ENCODE results near the gene GDF2. TPM values are rescaled to one million over a fixed set of nuclear protein-coding genes. Genes with fewer than 3 reads are reported as not detected.

The GDF2 gene
- total and polyA plus RNA-seq, 4 donors: 0.13 TPM; not detected in 3

DNA sequence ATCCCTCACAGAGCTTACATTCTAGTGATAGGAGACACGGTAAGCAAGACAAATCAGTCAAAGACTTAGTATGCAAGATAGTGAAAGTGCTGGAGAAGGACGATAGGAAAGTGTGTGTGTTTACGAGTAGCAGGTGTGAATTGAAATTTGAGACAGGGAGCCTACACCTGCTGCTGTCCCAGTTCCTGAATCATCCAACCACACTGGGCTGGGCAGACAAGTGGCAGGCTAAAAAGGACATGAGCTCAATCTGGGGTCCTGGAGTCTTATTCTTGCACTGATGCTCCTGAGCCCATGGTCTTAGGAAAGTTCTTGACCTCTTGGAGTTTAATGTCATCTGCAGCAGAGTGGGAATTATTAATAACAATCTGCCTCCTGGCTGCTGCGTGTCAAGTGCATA lies 42.1 kb downstream of the GDF2 start:
- H3K36me3 ChIP-seq (ENCODE audit: control insufficient read depth, insufficient read depth, low read length): peaks cover 13% of the 10 kb centered on the region
- no peaks in the 10 kb centered on the region for H3K9me3 ChIP-seq (ENCODE audit: control insufficient read depth, insufficient read depth, low read length)
- WGBS (ENCODE audit: insufficient coverage): 71% methylated on average over 3 of the region's 4 CpGs
- peaks cover 15% of the 10 kb centered on the region for H3K4me1 ChIP-seq (ENCODE audit: control insufficient read depth, insufficient read depth, low read length)
- no peaks in the 10 kb centered on the region for H3K27me3 ChIP-seq (ENCODE audit: control insufficient read depth, insufficient read depth, low read length)
- DNase-seq (ENCODE audit: low read depth in 4 of 6, low spot score in 6 of 6): no peak
- no peak overlapping the region for H3K4me3 ChIP-seq (ENCODE audit: low read depth, low read length)
- no peak overlapping the region for H3K27ac ChIP-seq (ENCODE audit: low read depth, low read length)

DNA sequence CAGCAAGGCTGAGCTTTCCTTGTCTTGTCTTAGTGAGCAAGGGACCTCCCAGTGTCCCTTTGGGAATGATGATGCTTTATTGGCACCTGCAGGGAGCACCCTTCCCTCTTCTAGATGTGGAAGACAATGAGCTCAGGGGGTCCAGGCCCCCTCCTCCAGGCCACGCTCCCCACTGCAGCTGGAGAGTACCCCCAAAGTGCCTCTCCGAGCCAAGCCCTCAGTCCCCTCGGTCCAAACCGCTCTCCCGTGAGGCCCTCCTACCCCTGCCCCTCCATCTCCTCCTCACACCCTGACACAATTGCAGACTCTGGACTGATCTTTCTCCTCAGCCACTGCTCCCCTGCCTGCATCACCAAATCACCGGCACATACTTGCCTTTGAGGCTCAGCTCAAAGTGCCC lies 42.7 kb downstream of the GDF2 start:
- no peak for DNase-seq (ENCODE audit: low read depth in 4 of 6, low spot score in 6 of 6)
- H3K9me3 ChIP-seq (ENCODE audit: control insufficient read depth, insufficient read depth, low read length): no peaks in the 10 kb centered on the region
- H3K27ac ChIP-seq (ENCODE audit: low read depth, low read length): no peak overlapping the region
- H3K4me1 ChIP-seq (ENCODE audit: control insufficient read depth, insufficient read depth, low read length): peaks cover 15% of the 10 kb centered on the region
- no peak overlapping the region for H3K4me3 ChIP-seq (ENCODE audit: low read depth, low read length)
- no peaks in the 10 kb centered on the region for H3K27me3 ChIP-seq (ENCODE audit: control insufficient read depth, insufficient read depth, low read length)
- WGBS (ENCODE audit: insufficient coverage): 90% methylated on average over 6 of the region's 6 CpGs
- peaks cover 13% of the 10 kb centered on the region for H3K36me3 ChIP-seq (ENCODE audit: control insufficient read depth, insufficient read depth, low read length)

DNA sequence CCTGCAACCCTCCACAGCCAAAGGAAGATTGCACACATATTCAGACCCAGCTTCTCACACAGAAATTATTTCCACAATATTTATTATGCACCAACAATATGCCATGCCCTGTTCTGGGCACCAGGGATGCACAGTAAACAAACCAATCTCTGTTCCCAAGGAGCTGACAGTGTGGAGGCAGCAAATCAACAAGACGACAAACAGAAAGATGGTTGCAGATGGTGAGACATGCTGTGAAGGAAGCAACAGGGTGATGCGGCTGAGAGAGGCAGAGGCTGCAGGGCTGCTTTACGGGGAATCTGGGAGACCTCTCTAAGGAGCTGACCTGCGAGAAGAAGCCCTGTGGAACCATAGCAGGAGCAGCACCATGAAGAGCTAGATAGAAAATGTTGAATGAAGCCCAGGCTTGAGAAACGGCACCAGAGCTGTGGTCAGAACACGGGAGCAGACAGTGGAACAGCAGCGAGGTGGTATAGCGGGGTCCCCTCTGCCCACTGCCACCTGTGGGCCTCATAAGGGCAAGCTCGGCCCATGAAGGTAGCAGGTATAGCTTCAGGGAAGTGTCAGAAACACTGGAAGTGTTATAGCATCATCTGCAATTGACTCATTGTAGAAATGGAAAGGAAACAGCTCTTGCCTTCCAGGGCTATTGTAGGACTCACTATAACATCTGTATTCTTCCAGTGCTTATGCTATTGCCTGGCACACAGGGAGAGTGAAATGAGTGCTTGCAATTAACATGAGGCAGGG lies 43.4 kb downstream of the GDF2 start:
- H3K27me3 ChIP-seq (ENCODE audit: control insufficient read depth, insufficient read depth, low read length): no peaks in the 10 kb centered on the region
- DNase-seq (ENCODE audit: low read depth in 4 of 6, low spot score in 6 of 6): peak in 2 of 6 donors; percentile 56 to 57
- no peak overlapping the region for H3K4me3 ChIP-seq (ENCODE audit: low read depth, low read length)
- peaks cover 15% of the 10 kb centered on the region for H3K4me1 ChIP-seq (ENCODE audit: control insufficient read depth, insufficient read depth, low read length)
- H3K27ac ChIP-seq (ENCODE audit: low read depth, low read length): no peak overlapping the region
- H3K36me3 ChIP-seq (ENCODE audit: control insufficient read depth, insufficient read depth, low read length): peaks cover 13% of the 10 kb centered on the region
- H3K9me3 ChIP-seq (ENCODE audit: control insufficient read depth, insufficient read depth, low read length): no peaks in the 10 kb centered on the region
- 76% methylated on average over 9 of the region's 9 CpGs for WGBS (ENCODE audit: insufficient coverage)

DNA sequence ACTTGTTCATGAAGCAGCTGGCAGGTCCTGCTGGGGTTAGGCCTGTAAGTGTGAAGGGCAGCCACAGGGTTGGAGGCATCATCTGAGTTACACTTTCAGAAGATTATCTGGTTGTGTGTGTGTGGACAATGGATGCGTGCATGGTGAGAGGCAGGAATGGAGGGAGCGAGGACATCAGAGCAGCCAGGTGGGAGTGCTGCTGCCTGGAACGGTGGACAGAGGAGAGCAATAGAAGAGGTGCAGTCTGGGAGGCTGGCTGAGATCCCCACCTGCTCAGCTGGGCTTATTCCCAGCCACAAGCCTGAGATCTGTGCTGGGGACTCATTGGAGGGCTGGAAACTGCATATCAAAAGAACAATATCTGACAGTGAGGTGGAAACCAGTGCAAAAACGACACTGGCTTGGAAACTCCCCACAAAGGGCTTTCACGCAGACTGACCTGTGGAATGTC lies 44.0 kb downstream of the GDF2 start:
- WGBS (ENCODE audit: insufficient coverage): 63% methylated on average over 3 of the region's 5 CpGs
- Histone ChIP-seq H3K27me3 (ENCODE audit: control insufficient read depth, insufficient read depth, low read length) (no peaks in the 10 kb centered on the region), H3K9me3 (ENCODE audit: control insufficient read depth, insufficient read depth, low read length) (no peaks in the 10 kb centered on the region), H3K27ac (ENCODE audit: low read depth, low read length) (no peak overlapping the region), H3K4me3 (ENCODE audit: low read depth, low read length) (no peak overlapping the region), H3K4me1 (ENCODE audit: control insufficient read depth, insufficient read depth, low read length) (peaks cover 15% of the 10 kb centered on the region), H3K36me3 (ENCODE audit: control insufficient read depth, insufficient read depth, low read length) (peaks cover 13% of the 10 kb centered on the region)
- no peak for DNase-seq (ENCODE audit: low read depth in 4 of 6, low spot score in 6 of 6)

DNA sequence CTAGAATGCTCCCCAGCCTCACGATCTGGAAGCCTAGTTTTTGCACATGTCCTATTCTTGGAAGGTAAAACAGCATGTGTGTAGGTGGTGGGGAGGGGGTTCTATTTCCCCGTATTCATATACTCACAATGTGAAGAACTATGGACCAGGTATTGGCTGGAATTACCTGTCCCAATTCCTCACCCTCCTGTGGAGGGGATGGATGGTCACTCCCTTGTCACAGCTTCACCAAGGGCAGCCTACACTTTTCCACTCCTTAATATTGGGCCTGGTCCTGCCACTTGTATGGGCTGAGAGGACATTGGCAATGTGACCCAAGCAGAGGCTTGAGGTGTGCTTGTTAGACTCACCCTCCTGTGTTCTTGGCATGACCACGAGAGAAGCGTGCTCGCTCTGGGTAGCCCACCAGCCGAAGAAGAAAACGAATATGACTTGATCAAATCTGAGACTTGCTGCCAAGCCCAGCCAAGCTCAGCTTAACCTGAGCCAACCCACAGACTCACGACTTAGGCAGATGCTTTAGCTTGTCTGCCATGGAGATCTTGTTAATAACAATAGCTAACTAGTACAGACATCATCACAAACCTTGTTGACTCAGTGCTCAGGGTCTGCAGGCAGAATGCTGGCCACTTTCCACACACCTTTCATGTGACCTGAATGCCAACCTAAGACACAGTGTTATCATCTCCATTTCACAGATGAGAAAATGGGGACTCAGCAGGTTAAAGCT lies 44.6 kb downstream of the GDF2 start:
- H3K27me3 ChIP-seq (ENCODE audit: control insufficient read depth, insufficient read depth, low read length): no peaks in the 10 kb centered on the region

DNA sequence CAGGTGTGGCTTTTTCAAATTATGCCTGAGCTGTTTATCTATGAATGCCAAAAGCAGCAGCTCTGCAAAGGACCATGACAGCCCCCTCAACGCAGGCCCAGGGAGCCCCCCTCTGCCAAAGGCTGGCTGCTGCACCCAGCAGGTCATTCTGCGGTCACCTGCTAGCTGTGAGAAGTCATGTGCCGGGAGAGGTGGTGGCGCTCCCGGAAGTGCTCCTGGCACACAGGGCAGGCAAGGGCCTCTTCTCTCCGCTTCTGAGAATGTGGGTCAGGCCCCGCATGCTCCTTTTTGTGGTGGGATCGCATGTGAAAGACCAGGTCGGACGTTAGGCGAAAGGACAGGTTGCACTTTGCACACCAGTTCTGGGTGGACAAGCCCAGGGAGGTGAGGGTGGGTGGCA lies 45.4 kb downstream of the GDF2 start:
- Histone ChIP-seq H3K27me3 (ENCODE audit: control insufficient read depth, insufficient read depth, low read length) (no peaks in the 10 kb centered on the region), H3K36me3 (ENCODE audit: control insufficient read depth, insufficient read depth, low read length) (peaks cover 13% of the 10 kb centered on the region), H3K27ac (ENCODE audit: low read depth, low read length) (no peak overlapping the region), H3K4me3 (ENCODE audit: low read depth, low read length) (no peak overlapping the region), H3K4me1 (ENCODE audit: control insufficient read depth, insufficient read depth, low read length) (peaks cover 16% of the 10 kb centered on the region), H3K9me3 (ENCODE audit: control insufficient read depth, insufficient read depth, low read length) (no peaks in the 10 kb centered on the region)
- 82% methylated on average over 11 of the region's 11 CpGs for WGBS (ENCODE audit: insufficient coverage)
- DNase-seq (ENCODE audit: low read depth in 4 of 6, low spot score in 6 of 6): no peak

More for the DNA sequence above, 44.6 kb downstream of the GDF2 start:
- Histone ChIP-seq H3K4me3 (ENCODE audit: low read depth, low read length) (no peak overlapping the region), H3K4me1 (ENCODE audit: control insufficient read depth, insufficient read depth, low read length) (peaks cover 15% of the 10 kb centered on the region), H3K27ac (ENCODE audit: low read depth, low read length) (no peak overlapping the region), H3K9me3 (ENCODE audit: control insufficient read depth, insufficient read depth, low read length) (no peaks in the 10 kb centered on the region), H3K36me3 (ENCODE audit: control insufficient read depth, insufficient read depth, low read length) (peaks cover 13% of the 10 kb centered on the region)
- 94% methylated on average over 6 of the region's 8 CpGs for WGBS (ENCODE audit: insufficient coverage)
- no peak for DNase-seq (ENCODE audit: low read depth in 4 of 6, low spot score in 6 of 6)

DNA sequence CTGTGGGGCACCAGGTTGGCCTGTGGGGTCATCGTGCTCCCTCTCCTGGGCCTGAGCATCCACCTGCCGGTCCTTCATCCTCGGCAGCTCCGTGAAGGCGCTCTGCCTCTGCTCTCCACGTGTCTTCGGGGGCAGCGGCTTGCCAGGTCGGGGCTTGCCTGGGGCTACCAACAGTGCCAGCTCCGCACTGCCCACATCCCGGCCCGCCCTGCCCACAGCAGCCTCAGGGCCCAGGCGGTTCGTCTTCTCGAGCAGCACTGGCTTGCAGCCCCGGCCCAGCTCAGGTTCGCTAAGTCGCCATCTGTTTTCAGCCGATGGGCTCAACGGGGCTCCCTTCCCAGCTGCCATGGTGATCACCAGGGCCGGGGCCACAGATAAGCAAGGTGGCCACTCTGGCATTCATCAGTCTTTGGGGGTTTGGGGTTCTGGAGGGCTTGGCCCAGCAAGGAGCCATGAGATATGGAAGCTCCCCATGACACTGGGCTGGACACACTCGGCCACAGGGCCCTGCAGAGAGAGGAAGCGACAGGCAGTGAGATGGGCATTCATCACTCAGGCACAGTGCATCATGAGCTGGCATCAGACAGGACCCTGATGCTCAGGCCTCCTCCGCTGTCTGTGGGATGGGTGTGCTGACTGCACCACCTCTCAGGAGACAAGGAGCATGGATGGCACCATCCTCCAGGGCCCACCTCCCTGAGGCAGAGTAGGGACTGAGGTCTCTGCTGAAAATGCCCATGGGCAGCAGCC lies 46.4 kb downstream of the GDF2 start:
- peaks cover 18% of the 10 kb centered on the region for H3K4me1 ChIP-seq (ENCODE audit: control insufficient read depth, insufficient read depth, low read length)
- H3K36me3 ChIP-seq (ENCODE audit: control insufficient read depth, insufficient read depth, low read length): peaks cover 13% of the 10 kb centered on the region
- no peaks in the 10 kb centered on the region for H3K27me3 ChIP-seq (ENCODE audit: control insufficient read depth, insufficient read depth, low read length)
- no peak for DNase-seq (ENCODE audit: low read depth in 4 of 6, low spot score in 6 of 6)
- no peak overlapping the region for H3K27ac ChIP-seq (ENCODE audit: low read depth, low read length)
- H3K4me3 ChIP-seq (ENCODE audit: low read depth, low read length): no peak overlapping the region
- no peaks in the 10 kb centered on the region for H3K9me3 ChIP-seq (ENCODE audit: control insufficient read depth, insufficient read depth, low read length)
- 87% methylated on average over 24 of the region's 24 CpGs for WGBS (ENCODE audit: insufficient coverage)

DNA sequence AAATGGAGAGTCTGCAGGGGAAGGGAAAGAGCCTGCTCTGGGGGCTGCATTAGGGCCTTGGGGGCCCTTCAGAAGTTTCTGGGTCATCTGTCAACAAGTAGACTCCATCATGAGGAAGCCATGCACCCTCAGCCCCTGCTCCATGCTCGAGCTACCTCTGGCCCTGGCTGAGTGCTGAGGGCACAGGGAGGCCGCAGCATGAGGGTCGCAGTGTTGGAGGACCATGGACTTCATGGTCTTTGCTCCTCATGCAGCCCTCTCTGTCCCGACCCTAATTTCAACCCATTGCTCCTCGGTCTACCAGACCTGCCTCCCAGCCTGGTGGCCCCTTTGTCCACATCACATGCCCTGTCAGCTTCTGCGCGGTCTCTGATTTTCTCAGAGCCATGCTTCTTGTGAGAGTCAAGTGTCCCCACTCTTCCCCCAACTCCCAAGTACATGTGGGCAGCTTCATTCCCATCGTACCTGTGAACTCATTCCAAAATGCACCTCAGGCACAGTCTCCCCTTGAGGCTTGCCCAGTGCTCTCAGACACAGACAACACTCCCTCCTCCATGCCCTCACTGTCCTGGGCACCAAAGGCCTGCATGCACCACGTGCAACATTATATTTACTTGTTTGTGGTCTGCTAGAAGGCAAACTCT lies 47.1 kb downstream of the GDF2 start:
- peaks cover 13% of the 10 kb centered on the region for H3K36me3 ChIP-seq (ENCODE audit: control insufficient read depth, insufficient read depth, low read length)
- H3K27me3 ChIP-seq (ENCODE audit: control insufficient read depth, insufficient read depth, low read length): no peaks in the 10 kb centered on the region
- WGBS (ENCODE audit: insufficient coverage): 68% methylated on average over 8 of the region's 9 CpGs
- H3K4me3 ChIP-seq (ENCODE audit: low read depth, low read length): no peak overlapping the region
- peaks cover 18% of the 10 kb centered on the region for H3K4me1 ChIP-seq (ENCODE audit: control insufficient read depth, insufficient read depth, low read length)
- no peak overlapping the region for H3K27ac ChIP-seq (ENCODE audit: low read depth, low read length)
- no peaks in the 10 kb centered on the region for H3K9me3 ChIP-seq (ENCODE audit: control insufficient read depth, insufficient read depth, low read length)
- no peak for DNase-seq (ENCODE audit: low read depth in 4 of 6, low spot score in 6 of 6)

DNA sequence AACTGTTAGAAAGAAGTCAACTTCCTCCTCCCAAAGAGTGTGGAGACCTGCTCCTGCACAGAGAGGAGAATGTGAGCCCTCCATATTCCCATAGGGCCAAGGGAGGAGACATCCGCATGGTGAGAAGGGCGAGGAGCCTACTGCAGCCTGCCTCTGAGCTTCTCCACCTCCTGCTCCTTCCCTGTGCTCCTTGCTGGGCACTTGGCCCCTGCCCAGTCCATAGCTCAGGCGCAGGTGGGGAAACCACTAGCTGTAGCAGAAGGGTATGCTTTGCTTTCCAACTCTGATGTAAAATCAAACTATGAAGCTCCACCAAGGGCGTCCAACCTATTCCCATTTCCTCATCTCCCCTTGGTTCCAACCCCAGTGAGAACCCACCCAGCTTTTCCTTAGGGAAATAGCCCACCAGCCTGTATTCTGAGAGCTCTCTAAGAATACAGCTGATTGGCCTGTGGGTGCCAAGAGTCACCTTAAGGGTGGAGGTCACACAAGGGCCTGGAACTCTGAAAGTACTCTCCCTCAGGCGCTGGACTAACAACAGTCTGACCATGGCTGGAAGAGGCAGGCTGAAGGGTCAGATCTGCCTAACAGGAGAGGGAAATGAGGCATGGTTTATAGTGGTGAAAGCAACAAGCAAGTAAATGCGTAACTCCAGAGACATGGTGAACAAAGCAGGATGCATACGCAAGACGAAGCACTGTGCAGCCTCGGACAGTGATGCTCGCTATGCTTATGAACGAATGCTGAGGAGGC lies 47.9 kb downstream of the GDF2 start:
- Histone ChIP-seq H3K9me3 (ENCODE audit: control insufficient read depth, insufficient read depth, low read length) (no peaks in the 10 kb centered on the region), H3K36me3 (ENCODE audit: control insufficient read depth, insufficient read depth, low read length) (peaks cover 13% of the 10 kb centered on the region), H3K4me1 (ENCODE audit: control insufficient read depth, insufficient read depth, low read length) (peaks cover 20% of the 10 kb centered on the region), H3K27ac (ENCODE audit: low read depth, low read length) (no peak overlapping the region), H3K4me3 (ENCODE audit: low read depth, low read length) (no peak overlapping the region), H3K27me3 (ENCODE audit: control insufficient read depth, insufficient read depth, low read length) (no peaks in the 10 kb centered on the region)
- 95% methylated on average over 4 of the region's 11 CpGs for WGBS (ENCODE audit: insufficient coverage)
- DNase-seq (ENCODE audit: low read depth in 4 of 6, low spot score in 6 of 6): no peak

Data from spinal cord (tissue), 10 donors.